ENCODE data around the gene ANKIB1. TPM values are rescaled to one million over a fixed set of nuclear protein-coding genes. Genes with fewer than 3 reads are reported as not detected.

ANKIB1 gene
- total and polyA plus RNA-seq, 5 donors, result 8.1 to 55.3 (median 50.0) TPM

- Histone ChIP-seq H3K4me1 (ENCODE audit: control insufficient read depth, insufficient read depth, low read length) (no peaks in the 10 kb centered on the region), H3K4me3 (ENCODE audit: low read length) (no peak overlapping the region), H3K27me3 (ENCODE audit: control insufficient read depth, insufficient read depth) (no peaks in the 10 kb centered on the region), H3K9me3 (ENCODE audit: control insufficient read depth, low read length) (no peaks in the 10 kb centered on the region), H3K27ac (ENCODE audit: low read length) (no peak overlapping the region)
- DNase-seq, result no peak
- ATAC-seq, result no peak
- 96% methylated on average over 5 of the region's 5 CpGs for WGBS
- intact Hi-C loops (cut with DNase I), result no loop called here
Measured at GRCh38 chr7:92266415-92267241, 20.9 kb downstream of the ANKIB1 start.

- DNase-seq (no peak), ATAC-seq (no peak)
- Histone ChIP-seq H3K4me1 (ENCODE audit: control insufficient read depth, insufficient read depth, low read length) (peaks cover 1% of the 10 kb centered on the region), H3K9me3 (ENCODE audit: control insufficient read depth, low read length) (no peaks in the 10 kb centered on the region), H3K27ac (ENCODE audit: low read length) (no peak overlapping the region), H3K27me3 (ENCODE audit: control insufficient read depth, insufficient read depth) (no peaks in the 10 kb centered on the region), H3K4me3 (ENCODE audit: low read length) (no peak overlapping the region)
- WGBS, result 92% methylated on average over 1 of the region's 1 CpG
- intact Hi-C loops (cut with DNase I), result no loop called here
Measured at GRCh38 chr7:92268921-92269320, 23.1 kb downstream of the ANKIB1 start.

GRCh38 chr7:92275327-92275726 lies 29.6 kb downstream of the ANKIB1 start:
- Histone ChIP-seq H3K4me3 (ENCODE audit: low read length) (no peak overlapping the region), H3K27me3 (ENCODE audit: control insufficient read depth, insufficient read depth) (no peaks in the 10 kb centered on the region), H3K27ac (ENCODE audit: low read length) (no peak overlapping the region), H3K9me3 (ENCODE audit: control insufficient read depth, low read length) (no peaks in the 10 kb centered on the region), H3K4me1 (ENCODE audit: control insufficient read depth, insufficient read depth, low read length) (peaks cover 6% of the 10 kb centered on the region)
- DNase-seq (no peak), ATAC-seq (no peak)
- intact Hi-C loops (cut with DNase I), result no loop called here
- 94% methylated on average over 4 of the region's 4 CpGs for WGBS

- Histone ChIP-seq H3K9me3 (ENCODE audit: control insufficient read depth, low read length) (no peaks in the 10 kb centered on the region), H3K4me3 (ENCODE audit: low read length) (no peak overlapping the region), H3K27ac (ENCODE audit: low read length) (no peak overlapping the region), H3K27me3 (ENCODE audit: control insufficient read depth, insufficient read depth) (no peaks in the 10 kb centered on the region), H3K4me1 (ENCODE audit: control insufficient read depth, insufficient read depth, low read length) (peaks cover 6% of the 10 kb centered on the region)
- no peak for DNase-seq
- intact Hi-C loops (cut with DNase I), result no loop called here
- ATAC-seq, result no peak
- 74% methylated on average over 2 of the region's 2 CpGs for WGBS
Measured at GRCh38 chr7:92276460-92276864, 30.7 kb downstream of the ANKIB1 start.

GRCh38 chr7:92279396-92280031 lies 33.7 kb downstream of the ANKIB1 start:
- ATAC-seq, result no peak
- intact Hi-C loops (cut with DNase I), result no loop called here
- no peaks in the 10 kb centered on the region for H3K9me3 ChIP-seq (ENCODE audit: control insufficient read depth, low read length)
- WGBS, result 56% methylated on average over 2 of the region's 2 CpGs
- no peak overlapping the region for H3K4me3 ChIP-seq (ENCODE audit: low read length)
- H3K4me1 ChIP-seq (ENCODE audit: control insufficient read depth, insufficient read depth, low read length), result peaks cover 4% of the 10 kb centered on the region
- no peak overlapping the region for H3K27ac ChIP-seq (ENCODE audit: low read length)
- no peak for DNase-seq
- H3K27me3 ChIP-seq (ENCODE audit: control insufficient read depth, insufficient read depth), result no peaks in the 10 kb centered on the region

GRCh38 chr7:92281031-92281430 lies 35.3 kb downstream of the ANKIB1 start:
- no peak for DNase-seq
- Histone ChIP-seq H3K4me1 (ENCODE audit: control insufficient read depth, insufficient read depth, low read length) (peaks cover 4% of the 10 kb centered on the region), H3K9me3 (ENCODE audit: control insufficient read depth, low read length) (no peaks in the 10 kb centered on the region), H3K4me3 (ENCODE audit: low read length) (no peak overlapping the region), H3K27ac (ENCODE audit: low read length) (no peak overlapping the region), H3K27me3 (ENCODE audit: control insufficient read depth, insufficient read depth) (no peaks in the 10 kb centered on the region)
- ATAC-seq, result no peak
- WGBS, result 95% methylated on average over 2 of the region's 2 CpGs
- intact Hi-C loops (cut with DNase I), result no loop called here

- H3K4me3 ChIP-seq (ENCODE audit: low read length), result no peak overlapping the region
- H3K27ac ChIP-seq (ENCODE audit: low read length), result no peak overlapping the region
- DNase-seq (no peak), ATAC-seq (no peak)
- no peaks in the 10 kb centered on the region for H3K9me3 ChIP-seq (ENCODE audit: control insufficient read depth, low read length)
- H3K4me1 ChIP-seq (ENCODE audit: control insufficient read depth, insufficient read depth, low read length), result peaks cover 4% of the 10 kb centered on the region
- H3K27me3 ChIP-seq (ENCODE audit: control insufficient read depth, insufficient read depth), result no peaks in the 10 kb centered on the region
- 91% methylated on average over 6 of the region's 6 CpGs for WGBS
- intact Hi-C loops (cut with DNase I), result no loop called here
Measured at GRCh38 chr7:92282221-92282814, 36.5 kb downstream of the ANKIB1 start.

- Histone ChIP-seq H3K4me3 (ENCODE audit: low read length) (no peak overlapping the region), H3K9me3 (ENCODE audit: control insufficient read depth, low read length) (no peaks in the 10 kb centered on the region), H3K27ac (ENCODE audit: low read length) (no peak overlapping the region), H3K4me1 (ENCODE audit: control insufficient read depth, insufficient read depth, low read length) (peaks cover 4% of the 10 kb centered on the region), H3K27me3 (ENCODE audit: control insufficient read depth, insufficient read depth) (no peaks in the 10 kb centered on the region)
- DNase-seq, result no peak
- intact Hi-C loops (cut with DNase I), result no loop called here
- 78% methylated on average over 1 of the region's 1 CpG for WGBS
- no peak for ATAC-seq
Measured at GRCh38 chr7:92282930-92283329, 37.2 kb downstream of the ANKIB1 start.

- intact Hi-C loops (cut with DNase I), result no loop called here
- Histone ChIP-seq H3K27ac (ENCODE audit: low read length) (no peak overlapping the region), H3K27me3 (ENCODE audit: control insufficient read depth, insufficient read depth) (no peaks in the 10 kb centered on the region), H3K9me3 (ENCODE audit: control insufficient read depth, low read length) (no peaks in the 10 kb centered on the region), H3K4me1 (ENCODE audit: control insufficient read depth, insufficient read depth, low read length) (peaks cover 2% of the 10 kb centered on the region), H3K4me3 (ENCODE audit: low read length) (no peak overlapping the region)
- 98% methylated on average over 2 of the region's 2 CpGs for WGBS
- ATAC-seq (no peak), DNase-seq (no peak)
Measured at GRCh38 chr7:92289321-92289720, 43.5 kb downstream of the ANKIB1 start.

GRCh38 chr7:92292981-92293380 lies 47.2 kb downstream of the ANKIB1 start:
- Histone ChIP-seq H3K9me3 (ENCODE audit: control insufficient read depth, low read length) (no peaks in the 10 kb centered on the region), H3K4me1 (ENCODE audit: control insufficient read depth, insufficient read depth, low read length) (peaks cover 2% of the 10 kb centered on the region), H3K27me3 (ENCODE audit: control insufficient read depth, insufficient read depth) (no peaks in the 10 kb centered on the region), H3K4me3 (ENCODE audit: low read length) (no peak overlapping the region), H3K27ac (ENCODE audit: low read length) (no peak overlapping the region)
- intact Hi-C loops (cut with DNase I), result no loop called here
- DNase-seq, result no peak
- ATAC-seq, result no peak
- 79% methylated on average over 3 of the region's 3 CpGs for WGBS

- intact Hi-C loops (cut with DNase I), result no loop called here
- Histone ChIP-seq H3K27ac (ENCODE audit: low read length) (no peak overlapping the region), H3K9me3 (ENCODE audit: control insufficient read depth, low read length) (no peaks in the 10 kb centered on the region), H3K4me1 (ENCODE audit: control insufficient read depth, insufficient read depth, low read length) (peaks cover 2% of the 10 kb centered on the region), H3K4me3 (ENCODE audit: low read length) (peak overlapping the region; percentile 45), H3K27me3 (ENCODE audit: control insufficient read depth, insufficient read depth) (no peaks in the 10 kb centered on the region)
- ATAC-seq, result no peak
- no peak for DNase-seq
- WGBS, result 37% methylated on average over 2 of the region's 2 CpGs
Measured at GRCh38 chr7:92293896-92294590, 48.3 kb downstream of the ANKIB1 start.
